ENCODE measurements around the gene EMILIN3. TPM values are rescaled to one million over a fixed set of nuclear protein-coding genes. Genes with fewer than 3 reads are reported as not detected.

EMILIN3 gene
- total and polyA plus RNA-seq, 2 donors = 0.37 to 1.5 TPM

DNA sequence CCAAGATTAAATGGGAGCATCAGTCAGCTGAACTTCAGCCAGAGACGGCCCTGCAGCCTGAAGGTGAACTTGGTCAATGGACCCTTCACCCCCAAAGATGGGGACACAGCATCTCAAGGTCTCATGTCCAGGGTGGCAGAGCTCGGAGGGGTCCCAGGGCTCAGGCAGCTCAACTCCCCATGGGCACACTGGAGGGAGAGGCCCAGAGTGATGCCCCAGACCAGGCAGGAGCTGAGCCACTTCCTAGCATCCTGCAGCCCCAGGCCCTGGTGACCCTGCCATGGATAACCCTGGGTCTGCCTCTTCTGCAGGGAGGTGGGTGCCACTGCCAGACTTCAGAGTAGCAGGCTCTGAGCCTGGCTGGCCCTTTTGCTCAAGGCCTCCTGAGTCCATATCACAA, 27.5 kb upstream of the EMILIN3 start:
- Histone ChIP-seq H3K4me1 (ENCODE audit: control insufficient read depth in 2 of 2, insufficient read depth in 2 of 2, low read length in 2 of 2) (no peaks in the 10 kb centered on the region), H3K9me3 (ENCODE audit: control insufficient read depth in 2 of 2, insufficient read depth in 1 of 2, low read length in 1 of 2) (no peaks in the 10 kb centered on the region)

GRCh38 chr20:41393705-41394066, 27.1 kb upstream of the EMILIN3 start:
- Histone ChIP-seq H3K4me3 (ENCODE audit: low read length in 2 of 2) (no peak overlapping the region), H3K27ac (ENCODE audit: low read depth in 1 of 2, low read length in 1 of 2) (no peak overlapping the region), H3K36me3 (ENCODE audit: control insufficient read depth in 2 of 2, insufficient read depth in 2 of 2, low read length in 1 of 2) (no peaks in the 10 kb centered on the region), H3K27me3 (ENCODE audit: control insufficient read depth in 2 of 2, insufficient read depth in 1 of 2, low read length in 1 of 2) (no peaks in the 10 kb centered on the region), H3K4me1 (ENCODE audit: control insufficient read depth in 2 of 2, insufficient read depth in 2 of 2, low read length in 2 of 2) (no peaks in the 10 kb centered on the region), H3K9me3 (ENCODE audit: control insufficient read depth in 2 of 2, insufficient read depth in 1 of 2, low read length in 1 of 2) (no peaks in the 10 kb centered on the region)
- WGBS = 93% methylated on average over 3 of the region's 3 CpGs
- no peak for DNase-seq (ENCODE audit: low read depth in 6 of 9, low spot score in 9 of 9)

More for the DNA sequence above, 27.5 kb upstream of the EMILIN3 start:
- no peak for DNase-seq (ENCODE audit: low read depth in 6 of 9, low spot score in 9 of 9)
- WGBS = 94% methylated on average over 2 of the region's 2 CpGs
- Histone ChIP-seq H3K36me3 (ENCODE audit: control insufficient read depth in 2 of 2, insufficient read depth in 2 of 2, low read length in 1 of 2) (no peaks in the 10 kb centered on the region), H3K4me3 (ENCODE audit: low read length in 2 of 2) (no peak overlapping the region), H3K27me3 (ENCODE audit: control insufficient read depth in 2 of 2, insufficient read depth in 1 of 2, low read length in 1 of 2) (no peaks in the 10 kb centered on the region), H3K27ac (ENCODE audit: low read depth in 1 of 2, low read length in 1 of 2) (no peak overlapping the region)

DNA sequence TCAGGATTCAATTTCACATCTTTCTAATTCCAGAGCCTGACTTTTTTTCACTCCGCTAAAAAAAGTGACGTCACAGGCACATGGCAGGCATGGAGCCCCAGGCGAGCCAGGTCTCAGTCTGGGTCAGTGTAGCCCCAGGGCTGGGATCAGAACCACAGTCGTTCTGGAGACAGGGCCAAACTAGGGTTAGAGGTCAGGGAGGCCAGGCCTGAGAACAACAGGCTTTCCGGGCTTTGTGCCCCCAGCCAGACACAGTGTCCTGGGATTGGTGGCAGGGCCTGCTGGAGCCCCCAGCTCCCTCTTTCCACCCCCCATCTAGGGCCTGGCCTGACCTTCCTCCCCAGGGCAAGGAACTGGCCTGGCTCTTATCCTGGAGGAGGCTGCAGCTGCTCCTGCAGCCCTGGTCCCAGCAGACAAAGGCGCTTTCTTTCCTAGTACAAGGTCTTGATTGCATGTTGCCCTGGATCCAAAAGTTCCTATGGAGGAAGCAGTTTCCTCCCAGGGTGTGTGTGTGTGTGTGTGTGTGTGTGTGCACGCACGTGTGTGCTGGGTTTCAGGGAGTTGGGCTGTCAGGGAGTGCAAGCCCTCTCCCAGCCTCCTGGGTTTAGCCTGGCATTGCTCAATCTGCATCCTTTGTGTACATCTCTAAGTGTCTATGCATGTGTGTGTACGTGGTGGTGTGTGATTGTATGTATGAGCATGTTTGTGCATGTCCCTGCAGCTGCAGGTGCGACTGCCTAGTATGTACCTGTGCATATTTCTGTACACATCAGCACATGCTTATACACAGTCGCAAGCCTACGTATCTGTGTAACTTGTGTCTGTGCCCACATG, 26.5 kb upstream of the EMILIN3 start:
- Histone ChIP-seq H3K27ac (ENCODE audit: low read depth in 1 of 2, low read length in 1 of 2) (no peak overlapping the region), H3K36me3 (ENCODE audit: control insufficient read depth in 2 of 2, insufficient read depth in 2 of 2, low read length in 1 of 2) (no peaks in the 10 kb centered on the region), H3K27me3 (ENCODE audit: control insufficient read depth in 2 of 2, insufficient read depth in 1 of 2, low read length in 1 of 2) (no peaks in the 10 kb centered on the region), H3K4me3 (ENCODE audit: low read length in 2 of 2) (no peak overlapping the region), H3K9me3 (ENCODE audit: control insufficient read depth in 2 of 2, insufficient read depth in 1 of 2, low read length in 1 of 2) (no peaks in the 10 kb centered on the region), H3K4me1 (ENCODE audit: control insufficient read depth in 2 of 2, insufficient read depth in 2 of 2, low read length in 2 of 2) (no peaks in the 10 kb centered on the region)
- no peak for DNase-seq (ENCODE audit: low read depth in 6 of 9, low spot score in 9 of 9)
- 92% methylated on average over 12 of the region's 12 CpGs for WGBS

DNA sequence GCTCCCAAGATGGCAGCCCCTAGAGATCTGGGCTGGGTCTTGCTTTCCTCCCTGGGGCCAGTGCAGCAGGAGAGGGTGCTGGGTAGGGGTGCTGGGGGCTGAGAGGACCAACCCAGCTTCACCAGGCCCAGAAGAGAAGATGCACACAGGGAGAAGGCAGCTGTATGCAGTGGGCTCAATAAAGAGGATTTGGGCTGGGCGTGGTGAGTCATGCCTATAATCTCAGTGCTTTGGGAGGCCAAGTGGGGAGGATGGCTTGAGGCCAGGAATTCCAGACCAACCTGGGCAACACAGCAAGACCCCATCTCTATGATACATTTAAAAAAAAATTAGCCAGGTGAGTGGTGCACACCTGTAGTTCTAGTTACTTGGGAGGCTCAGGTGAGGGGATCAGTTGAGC, 25.7 kb upstream of the EMILIN3 start:
- DNase-seq (ENCODE audit: low read depth in 6 of 9, low spot score in 9 of 9) = no peak
- Histone ChIP-seq H3K27ac (ENCODE audit: low read depth in 1 of 2, low read length in 1 of 2) (no peak overlapping the region), H3K9me3 (ENCODE audit: control insufficient read depth in 2 of 2, insufficient read depth in 1 of 2, low read length in 1 of 2) (no peaks in the 10 kb centered on the region), H3K4me1 (ENCODE audit: control insufficient read depth in 2 of 2, insufficient read depth in 2 of 2, low read length in 2 of 2) (no peaks in the 10 kb centered on the region), H3K36me3 (ENCODE audit: control insufficient read depth in 2 of 2, insufficient read depth in 2 of 2, low read length in 1 of 2) (no peaks in the 10 kb centered on the region), H3K27me3 (ENCODE audit: control insufficient read depth in 2 of 2, insufficient read depth in 1 of 2, low read length in 1 of 2) (no peaks in the 10 kb centered on the region), H3K4me3 (ENCODE audit: low read length in 2 of 2) (no peak overlapping the region)
- WGBS = 98% methylated on average over 1 of the region's 1 CpG

GRCh38 chr20:41391587-41392001, 25.0 kb upstream of the EMILIN3 start:
- Histone ChIP-seq H3K27me3 (ENCODE audit: control insufficient read depth in 2 of 2, insufficient read depth in 1 of 2, low read length in 1 of 2) (no peaks in the 10 kb centered on the region), H3K4me1 (ENCODE audit: control insufficient read depth in 2 of 2, insufficient read depth in 2 of 2, low read length in 2 of 2) (no peaks in the 10 kb centered on the region), H3K4me3 (ENCODE audit: low read length in 2 of 2) (no peak overlapping the region), H3K36me3 (ENCODE audit: control insufficient read depth in 2 of 2, insufficient read depth in 2 of 2, low read length in 1 of 2) (no peaks in the 10 kb centered on the region), H3K27ac (ENCODE audit: low read depth in 1 of 2, low read length in 1 of 2) (no peak overlapping the region), H3K9me3 (ENCODE audit: control insufficient read depth in 2 of 2, insufficient read depth in 1 of 2, low read length in 1 of 2) (no peaks in the 10 kb centered on the region)
- WGBS = 96% methylated on average over 10 of the region's 10 CpGs
- no peak for DNase-seq (ENCODE audit: low read depth in 6 of 9, low spot score in 9 of 9)

GRCh38 chr20:41390889-41391288, 24.3 kb upstream of the EMILIN3 start:
- Histone ChIP-seq H3K4me3 (ENCODE audit: low read length in 2 of 2) (no peak overlapping the region), H3K4me1 (ENCODE audit: control insufficient read depth in 2 of 2, insufficient read depth in 2 of 2, low read length in 2 of 2) (no peaks in the 10 kb centered on the region), H3K27ac (ENCODE audit: low read depth in 1 of 2, low read length in 1 of 2) (no peak overlapping the region), H3K36me3 (ENCODE audit: control insufficient read depth in 2 of 2, insufficient read depth in 2 of 2, low read length in 1 of 2) (no peaks in the 10 kb centered on the region), H3K9me3 (ENCODE audit: control insufficient read depth in 2 of 2, insufficient read depth in 1 of 2, low read length in 1 of 2) (no peaks in the 10 kb centered on the region), H3K27me3 (ENCODE audit: control insufficient read depth in 2 of 2, insufficient read depth in 1 of 2, low read length in 1 of 2) (no peaks in the 10 kb centered on the region)
- WGBS = over 99% methylated on average over 3 of the region's 3 CpGs
- no peak for DNase-seq (ENCODE audit: low read depth in 6 of 9, low spot score in 9 of 9)

DNA sequence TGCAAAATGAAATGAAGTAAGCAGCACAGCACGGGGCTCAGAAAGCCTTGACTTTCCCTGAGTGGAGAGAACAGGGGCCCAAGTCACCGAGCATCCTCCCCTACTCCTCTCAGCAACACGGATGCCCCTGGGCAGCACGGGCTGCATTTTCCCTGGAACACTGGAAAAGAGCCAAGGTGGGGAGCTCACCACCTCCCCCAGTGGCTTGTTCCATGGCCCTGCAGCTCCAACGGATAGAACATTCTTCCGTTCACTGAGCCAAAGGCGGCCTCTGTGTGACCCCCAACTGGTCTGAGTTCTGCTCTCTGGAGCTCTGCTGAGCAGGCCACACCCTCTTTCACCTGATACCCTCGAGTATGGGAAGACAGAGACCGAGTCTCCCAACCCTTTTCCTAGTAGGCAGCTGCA, 20.8 kb upstream of the EMILIN3 start:
- no peak for DNase-seq (ENCODE audit: low read depth in 6 of 9, low spot score in 9 of 9)
- 62% methylated on average over 9 of the region's 9 CpGs for WGBS

GRCh38 chr20:41386502-41387427, 20.1 kb upstream of the EMILIN3 start:
- no peak overlapping the region for H3K27ac ChIP-seq (ENCODE audit: low read depth in 1 of 2, low read length in 1 of 2)
- no peaks in the 10 kb centered on the region for H3K36me3 ChIP-seq (ENCODE audit: control insufficient read depth in 2 of 2, insufficient read depth in 2 of 2, low read length in 1 of 2)
- no peak for DNase-seq (ENCODE audit: low read depth in 6 of 9, low spot score in 9 of 9)
- no peaks in the 10 kb centered on the region for H3K4me1 ChIP-seq (ENCODE audit: control insufficient read depth in 2 of 2, insufficient read depth in 2 of 2, low read length in 2 of 2)
- no peaks in the 10 kb centered on the region for H3K27me3 ChIP-seq (ENCODE audit: control insufficient read depth in 2 of 2, insufficient read depth in 1 of 2, low read length in 1 of 2)
- H3K4me3 ChIP-seq (ENCODE audit: low read length in 2 of 2) = no peak overlapping the region
- WGBS = 93% methylated on average over 14 of the region's 14 CpGs
- H3K9me3 ChIP-seq (ENCODE audit: control insufficient read depth in 2 of 2, insufficient read depth in 1 of 2, low read length in 1 of 2) = no peaks in the 10 kb centered on the region

More for the DNA sequence above, 20.8 kb upstream of the EMILIN3 start:
- H3K4me1 ChIP-seq (ENCODE audit: control insufficient read depth in 2 of 2, insufficient read depth in 2 of 2, low read length in 2 of 2) = no peaks in the 10 kb centered on the region
- no peaks in the 10 kb centered on the region for H3K27me3 ChIP-seq (ENCODE audit: control insufficient read depth in 2 of 2, insufficient read depth in 1 of 2, low read length in 1 of 2)
- no peaks in the 10 kb centered on the region for H3K36me3 ChIP-seq (ENCODE audit: control insufficient read depth in 2 of 2, insufficient read depth in 2 of 2, low read length in 1 of 2)
- H3K4me3 ChIP-seq (ENCODE audit: low read length in 2 of 2) = no peak overlapping the region
- no peaks in the 10 kb centered on the region for H3K9me3 ChIP-seq (ENCODE audit: control insufficient read depth in 2 of 2, insufficient read depth in 1 of 2, low read length in 1 of 2)
- no peak overlapping the region for H3K27ac ChIP-seq (ENCODE audit: low read depth in 1 of 2, low read length in 1 of 2)

DNA sequence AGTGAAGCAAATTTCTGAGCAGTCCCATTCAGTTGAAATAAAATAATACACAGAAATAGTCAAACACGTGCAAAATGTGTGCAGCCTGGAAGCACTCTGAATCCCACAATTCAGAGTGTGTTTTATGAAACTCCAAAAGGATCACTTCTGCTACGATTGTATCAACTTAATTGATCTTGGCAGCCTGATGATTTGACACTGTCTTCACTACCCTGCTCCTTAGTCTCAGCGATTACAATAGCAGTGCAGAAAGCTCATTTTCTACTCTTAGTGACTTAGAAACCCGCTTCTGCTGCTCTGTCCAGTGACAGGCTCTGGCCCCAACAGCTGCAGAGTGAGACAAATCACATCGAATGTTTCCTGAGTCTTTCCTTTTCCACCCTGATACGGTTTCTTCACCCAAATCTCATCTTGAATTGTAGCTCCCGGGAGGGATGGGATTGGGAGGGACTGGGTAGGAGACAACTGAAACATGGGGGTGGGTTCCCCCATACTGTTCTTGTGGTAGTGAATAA, 16.2 kb upstream of the EMILIN3 start:
- Histone ChIP-seq H3K27me3 (ENCODE audit: control insufficient read depth in 2 of 2, insufficient read depth in 1 of 2, low read length in 1 of 2) (peaks cover 0 to 12% of the 10 kb centered on the region in 2 donors), H3K9me3 (ENCODE audit: control insufficient read depth in 2 of 2, insufficient read depth in 1 of 2, low read length in 1 of 2) (no peaks in the 10 kb centered on the region), H3K4me1 (ENCODE audit: control insufficient read depth in 2 of 2, insufficient read depth in 2 of 2, low read length in 2 of 2) (no peaks in the 10 kb centered on the region), H3K4me3 (ENCODE audit: low read length in 2 of 2) (no peak overlapping the region), H3K27ac (ENCODE audit: low read depth in 1 of 2, low read length in 1 of 2) (no peak overlapping the region), H3K36me3 (ENCODE audit: control insufficient read depth in 2 of 2, insufficient read depth in 2 of 2, low read length in 1 of 2) (no peaks in the 10 kb centered on the region)
- WGBS = 81% methylated on average over 7 of the region's 7 CpGs
- DNase-seq (ENCODE audit: low read depth in 6 of 9, low spot score in 9 of 9) = no peak

All from thymus (tissue), 11 donors.